HepG2 (cell line): Measurements from ENCODE around the gene CASKIN1. TPM values are rescaled to one million over a fixed set of nuclear protein-coding genes. Genes with fewer than 3 reads are reported as not detected.

Experiments
- CHD2 ChIP-seq: IDR thresholded peaks from 2 replicates; pipeline ENCODE4 v1.6.1; 2011; ENCODE audit warnings: low read depth, low read length, improper control_type of control experiment
- DMAP1 ChIP-seq: IDR thresholded peaks from 2 replicates; pipeline ENCODE4 v1.6.1; 2016
- HDAC1 ChIP-seq: sonication (generic); formaldehyde crosslinking; IDR thresholded peaks from 2 replicates; pipeline ENCODE4 v1.5.1; 2020; ENCODE audit warnings: mild to moderate bottlenecking, missing genetic modification reagents
- HHEX ChIP-seq: IDR thresholded peaks from 2 replicates; pipeline ENCODE4 v1.6.1; 2016; ENCODE audit warnings: control low read depth
- KDM6A ChIP-seq: IDR thresholded peaks from 2 replicates; pipeline ENCODE4 v1.6.1; 2016; ENCODE audit warnings: low read depth
- MEIS1 ChIP-seq: sonication (generic); formaldehyde crosslinking; IDR thresholded peaks from 2 replicates; pipeline ENCODE4 v1.9.0; 2021; ENCODE audit warnings: mild to moderate bottlenecking, missing genetic modification reagents, moderate library complexity, borderline replicate concordance
- MTA1 ChIP-seq: sonication (generic); formaldehyde crosslinking; IDR thresholded peaks from 2 replicates; pipeline ENCODE4 v1.4.0; 2020; ENCODE audit warnings: missing genetic modification reagents, mild to moderate bottlenecking, borderline replicate concordance
- NR2F6 ChIP-seq, 2 experiments: IDR thresholded peaks; 2 replicates each; pipeline ENCODE4 v1.6.1; 2016; ENCODE audit warnings: antibody characterized with exemption in 1 of 2, mild to moderate bottlenecking in 1 of 2
- RAD21 ChIP-seq: fragments of 450-650 bp; formaldehyde crosslinking; IDR thresholded peaks from 2 replicates; pipeline ENCODE4 v1.5.0; 2020; ENCODE audit warnings: mild to moderate bottlenecking
- SPEN ChIP-seq: sonication (generic); formaldehyde crosslinking; IDR thresholded peaks from 2 replicates; pipeline ENCODE4 v1.5.1; 2020; ENCODE audit warnings: low read depth, mild to moderate bottlenecking, missing genetic modification reagents
- TMF1 ChIP-seq: sonication (generic); formaldehyde crosslinking; IDR thresholded peaks from 2 replicates; pipeline ENCODE4 v1.8.1; 2022; ENCODE audit warnings: low read depth, missing genetic modification reagents
- U2AF2 ChIP-seq: fragments of 200-400 bp; formaldehyde crosslinking; IDR thresholded peaks from 2 replicates; pipeline ENCODE4 v1.6.1; 2017; ENCODE audit warnings: low read depth, mild to moderate bottlenecking, low read length
- ZMYM2 ChIP-seq: sonication (generic); formaldehyde crosslinking; IDR thresholded peaks from 2 replicates; pipeline ENCODE4 v1.8.0; 2022; ENCODE audit warnings: mild to moderate bottlenecking, missing genetic modification reagents
- ZNF543 ChIP-seq: sonication (generic); formaldehyde crosslinking; IDR thresholded peaks from 2 replicates; pipeline ENCODE4 v1.4.0; 2020; ENCODE audit warnings: mild to moderate bottlenecking, missing genetic modification reagents
- ZNF746 ChIP-seq: sonication (generic); formaldehyde crosslinking; IDR thresholded peaks from 2 replicates; pipeline ENCODE4 v1.8.0; 2022; ENCODE audit warnings: mild to moderate bottlenecking, missing genetic modification reagents
- ZSCAN12 ChIP-seq: sonication (generic); formaldehyde crosslinking; IDR thresholded peaks from 2 replicates; pipeline ENCODE4 v1.9.0; 2021; ENCODE audit warnings: mild to moderate bottlenecking, missing genetic modification reagents
- polyA plus RNA-seq, 8 experiments: library from polyadenylated mRNA; depleted of rRNA in 3 of 8; stranded (reverse) in 7 of 8; unstranded in 1 of 8; fragments of >200 nt; fragmentation: Illumina TruSeq in 4 of 8; extraction: Trizol in 4 of 8; gene quantifications; 2 replicates each; pipeline versions ENCODE4 v1.2.1 to v1.2.3, GENCODE V29; 2011 to 2016; ENCODE audit warnings: low read depth in 4 of 8, missing spikeins in 1 of 8, mixed read lengths in 1 of 8; ENCODE audit not compliant: insufficient read depth in 1 of 8
- total RNA-seq, 5 experiments: library from RNA; depleted of rRNA; stranded (reverse); fragments of >200 nt; fragmentation: Illumina TruSeq; extraction: Trizol; gene quantifications; 2 replicates each; pipeline ENCODE4 v1.2.3, GENCODE V29; 2016; ENCODE audit warnings: low read depth in 1 of 5
- TF ChIP-seq, protein P1 (sequence below), 2 experiments: sonication (generic) in 1 of 2; formaldehyde crosslinking in 1 of 2; IDR thresholded peaks; 2 replicates each; pipeline versions ENCODE4 v1.4.0 to v1.6.1; 2018 to 2020; ENCODE audit warnings: missing genetic modification reagents in 2 of 2, borderline replicate concordance in 1 of 2, low read depth in 1 of 2, mild to moderate bottlenecking in 1 of 2, missing biosample characterization in 1 of 2
- TF ChIP-seq, protein P2 (sequence below): sonication (generic); formaldehyde crosslinking; IDR thresholded peaks from 2 replicates; pipeline ENCODE4 v1.5.0; 2020; ENCODE audit warnings: mild to moderate bottlenecking, missing genetic modification reagents
- TF ChIP-seq, protein P3 (sequence below): sonication (generic); formaldehyde crosslinking; IDR thresholded peaks from 2 replicates; pipeline ENCODE4 v1.5.0; 2020; ENCODE audit warnings: mild to moderate bottlenecking, missing genetic modification reagents
- TF ChIP-seq, protein P4 (sequence below): sonication (generic); formaldehyde crosslinking; conservative IDR thresholded peaks from 2 replicates; pipeline ENCODE4 v1.8.1; 2023; ENCODE audit warnings: missing genetic modification reagents
- TF ChIP-seq, protein P5 (sequence below): sonication (generic); formaldehyde crosslinking; IDR thresholded peaks from 2 replicates; pipeline ENCODE4 v1.4.0; 2020; ENCODE audit warnings: missing genetic modification reagents

Gene CASKIN1
- total and polyA plus RNA-seq, 2 of the 13 experiments (the other 11 are each of a cell fraction or from before 2014, with no cell fraction given): 1.2 to 2.2 TPM

DNA sequence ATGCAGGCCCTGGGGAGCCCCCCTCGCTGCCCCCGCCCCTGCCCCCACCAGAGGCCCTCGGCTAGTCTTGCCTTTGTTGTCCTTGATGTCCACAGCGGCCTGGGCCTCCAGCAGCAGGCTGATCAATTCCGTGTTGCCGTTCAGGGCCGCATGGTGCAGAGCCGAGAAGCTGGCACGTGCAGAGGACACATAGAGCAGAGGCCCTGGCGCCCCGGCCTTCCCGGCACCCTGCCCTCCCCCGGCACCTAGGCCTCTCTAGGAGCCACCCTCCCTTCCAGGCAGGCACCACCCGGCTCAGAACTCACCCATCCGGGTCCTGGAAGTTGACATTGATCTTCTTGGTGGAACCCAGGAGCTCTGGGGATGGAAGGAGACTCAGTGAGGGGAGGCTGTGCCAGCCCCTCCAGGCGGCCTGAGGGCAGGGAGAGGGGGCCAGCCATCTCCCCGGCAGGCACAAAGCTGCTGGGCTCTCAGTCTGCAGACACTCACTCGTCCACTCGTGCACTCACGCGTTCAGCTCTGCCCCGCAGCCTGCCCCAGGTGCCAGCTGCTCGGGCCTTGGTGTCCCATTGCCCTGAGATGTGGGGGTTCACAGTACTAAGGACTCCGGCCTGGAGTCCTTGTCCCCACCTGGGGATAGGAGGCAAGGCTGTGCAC, 6.3 kb downstream of the CASKIN1 start (continued):
- no peak for TF ChIP-seq U2AF2
- no peak for TF ChIP-seq HDAC1 (CRISPR knock-in tag)
- 0 out of 2 replicates have a peak, but pooled peaks have one; percentile 30 for TF ChIP-seq ZNF543 (CRISPR knock-in tag)
- peak; percentile 34; the same call in 1 of the 2 replicates for TF ChIP-seq MEIS1 (CRISPR knock-in tag)
- TF ChIP-seq, protein P1, sequence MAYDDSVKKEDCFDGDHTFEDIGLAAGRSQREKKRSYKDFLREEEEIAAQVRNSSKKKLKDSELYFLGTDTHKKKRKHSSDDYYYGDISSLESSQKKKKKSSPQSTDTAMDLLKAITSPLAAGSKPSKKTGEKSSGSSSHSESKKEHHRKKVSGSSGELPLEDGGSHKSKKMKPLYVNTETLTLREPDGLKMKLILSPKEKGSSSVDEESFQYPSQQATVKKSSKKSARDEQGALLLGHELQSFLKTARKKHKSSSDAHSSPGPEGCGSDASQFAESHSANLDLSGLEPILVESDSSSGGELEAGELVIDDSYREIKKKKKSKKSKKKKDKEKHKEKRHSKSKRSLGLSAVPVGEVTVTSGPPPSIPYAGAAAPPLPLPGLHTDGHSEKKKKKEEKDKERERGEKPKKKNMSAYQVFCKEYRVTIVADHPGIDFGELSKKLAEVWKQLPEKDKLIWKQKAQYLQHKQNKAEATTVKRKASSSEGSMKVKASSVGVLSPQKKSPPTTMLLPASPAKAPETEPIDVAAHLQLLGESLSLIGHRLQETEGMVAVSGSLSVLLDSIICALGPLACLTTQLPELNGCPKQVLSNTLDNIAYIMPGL (CRISPR knock-in tag; IDR thresholded peaks at IDR 0.05; ENCODE audit: borderline replicate concordance in 1 of 2, low read depth in 1 of 2): peak in 1 of 2 experiments; percentile 24; a peak in 1 of 4 replicates
- peak; percentile 39; the same call in 1 of the 2 replicates for TF ChIP-seq DMAP1 (CRISPR knock-in tag)
- no peak for TF ChIP-seq HHEX (CRISPR knock-in tag)
- TF ChIP-seq CHD2: no peak
- TF ChIP-seq, protein P2, sequence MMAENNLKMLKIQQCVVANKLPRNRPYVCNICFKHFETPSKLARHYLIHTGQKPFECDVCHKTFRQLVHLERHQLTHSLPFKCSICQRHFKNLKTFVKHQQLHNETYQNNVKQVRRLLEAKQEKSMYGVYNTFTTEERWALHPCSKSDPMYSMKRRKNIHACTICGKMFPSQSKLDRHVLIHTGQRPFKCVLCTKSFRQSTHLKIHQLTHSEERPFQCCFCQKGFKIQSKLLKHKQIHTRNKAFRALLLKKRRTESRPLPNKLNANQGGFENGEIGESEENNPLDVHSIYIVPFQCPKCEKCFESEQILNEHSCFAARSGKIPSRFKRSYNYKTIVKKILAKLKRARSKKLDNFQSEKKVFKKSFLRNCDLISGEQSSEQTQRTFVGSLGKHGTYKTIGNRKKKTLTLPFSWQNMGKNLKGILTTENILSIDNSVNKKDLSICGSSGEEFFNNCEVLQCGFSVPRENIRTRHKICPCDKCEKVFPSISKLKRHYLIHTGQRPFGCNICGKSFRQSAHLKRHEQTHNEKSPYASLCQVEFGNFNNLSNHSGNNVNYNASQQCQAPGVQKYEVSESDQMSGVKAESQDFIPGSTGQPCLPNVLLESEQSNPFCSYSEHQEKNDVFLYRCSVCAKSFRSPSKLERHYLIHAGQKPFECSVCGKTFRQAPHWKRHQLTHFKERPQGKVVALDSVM (CRISPR knock-in tag): no peak
- TF ChIP-seq ZSCAN12 (CRISPR knock-in tag): 0 out of 2 replicates have a peak, but pooled peaks have one; percentile 56
- TF ChIP-seq, protein P3, sequence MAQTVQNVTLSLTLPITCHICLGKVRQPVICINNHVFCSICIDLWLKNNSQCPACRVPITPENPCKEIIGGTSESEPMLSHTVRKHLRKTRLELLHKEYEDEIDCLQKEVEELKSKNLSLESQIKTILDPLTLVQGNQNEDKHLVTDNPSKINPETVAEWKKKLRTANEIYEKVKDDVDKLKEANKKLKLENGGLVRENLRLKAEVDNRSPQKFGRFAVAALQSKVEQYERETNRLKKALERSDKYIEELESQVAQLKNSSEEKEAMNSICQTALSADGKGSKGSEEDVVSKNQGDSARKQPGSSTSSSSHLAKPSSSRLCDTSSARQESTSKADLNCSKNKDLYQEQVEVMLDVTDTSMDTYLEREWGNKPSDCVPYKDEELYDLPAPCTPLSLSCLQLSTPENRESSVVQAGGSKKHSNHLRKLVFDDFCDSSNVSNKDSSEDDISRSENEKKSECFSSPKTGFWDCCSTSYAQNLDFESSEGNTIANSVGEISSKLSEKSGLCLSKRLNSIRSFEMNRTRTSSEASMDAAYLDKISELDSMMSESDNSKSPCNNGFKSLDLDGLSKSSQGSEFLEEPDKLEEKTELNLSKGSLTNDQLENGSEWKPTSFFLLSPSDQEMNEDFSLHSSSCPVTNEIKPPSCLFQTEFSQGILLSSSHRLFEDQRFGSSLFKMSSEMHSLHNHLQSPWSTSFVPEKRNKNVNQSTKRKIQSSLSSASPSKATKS (CRISPR knock-in tag): no peak
- TF ChIP-seq KDM6A (CRISPR knock-in tag): no peak
- TF ChIP-seq ZNF746 (CRISPR knock-in tag): peak; percentile 75
- TF ChIP-seq RAD21 (CRISPR knock-in tag): 0 out of 2 replicates have a peak, but pooled peaks have one; percentile 13
- TF ChIP-seq, protein P4, sequence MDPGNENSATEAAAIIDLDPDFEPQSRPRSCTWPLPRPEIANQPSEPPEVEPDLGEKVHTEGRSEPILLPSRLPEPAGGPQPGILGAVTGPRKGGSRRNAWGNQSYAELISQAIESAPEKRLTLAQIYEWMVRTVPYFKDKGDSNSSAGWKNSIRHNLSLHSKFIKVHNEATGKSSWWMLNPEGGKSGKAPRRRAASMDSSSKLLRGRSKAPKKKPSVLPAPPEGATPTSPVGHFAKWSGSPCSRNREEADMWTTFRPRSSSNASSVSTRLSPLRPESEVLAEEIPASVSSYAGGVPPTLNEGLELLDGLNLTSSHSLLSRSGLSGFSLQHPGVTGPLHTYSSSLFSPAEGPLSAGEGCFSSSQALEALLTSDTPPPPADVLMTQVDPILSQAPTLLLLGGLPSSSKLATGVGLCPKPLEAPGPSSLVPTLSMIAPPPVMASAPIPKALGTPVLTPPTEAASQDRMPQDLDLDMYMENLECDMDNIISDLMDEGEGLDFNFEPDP (CRISPR knock-in tag): 0 out of 2 replicates have a peak, but pooled peaks have one; percentile 44
- no peak for TF ChIP-seq NR2F6 (IDR thresholded peaks at IDR 0.05)
- no peak for TF ChIP-seq NR2F6 (CRISPR knock-in tag; IDR thresholded peaks at IDR 0.05)
- no peak for TF ChIP-seq ZMYM2 (CRISPR knock-in tag)
- TF ChIP-seq, protein P5, sequence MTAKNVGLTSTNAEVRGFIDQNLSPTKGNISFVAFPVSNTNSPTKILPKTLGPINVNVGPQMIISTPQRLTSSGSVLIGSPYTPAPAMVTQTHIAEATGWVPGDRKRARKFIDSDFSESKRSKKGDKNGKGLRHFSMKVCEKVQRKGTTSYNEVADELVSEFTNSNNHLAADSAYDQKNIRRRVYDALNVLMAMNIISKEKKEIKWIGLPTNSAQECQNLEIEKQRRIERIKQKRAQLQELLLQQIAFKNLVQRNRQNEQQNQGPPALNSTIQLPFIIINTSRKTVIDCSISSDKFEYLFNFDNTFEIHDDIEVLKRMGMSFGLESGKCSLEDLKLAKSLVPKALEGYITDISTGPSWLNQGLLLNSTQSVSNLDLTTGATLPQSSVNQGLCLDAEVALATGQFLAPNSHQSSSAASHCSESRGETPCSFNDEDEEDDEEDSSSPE (CRISPR knock-in tag): 0 out of 2 replicates have a peak, but pooled peaks have one; percentile 30
- 0 out of 2 replicates have a peak, but pooled peaks have one; percentile 50 for TF ChIP-seq TMF1 (CRISPR knock-in tag)
- TF ChIP-seq SPEN (CRISPR knock-in tag): peak; percentile 61; the same call in 1 of the 2 replicates
- TF ChIP-seq MTA1 (CRISPR knock-in tag): peak; percentile 50; the same call in 1 of the 2 replicates
